Fibroblast of skin of right quadriceps (primary cell): ENCODE measurements around the gene TUBA1C.
"Not testable (repeated sequence)": the region's sequence is repeated elsewhere in the genome, so short reads cannot be mapped to it uniquely, and the experiment has no call there.

Experiments used
- DNase-seq: peaks from one replicate; pipeline ENCODE4 v3.0.0-alpha.2; 2013

The TUBA1C gene

DNA sequence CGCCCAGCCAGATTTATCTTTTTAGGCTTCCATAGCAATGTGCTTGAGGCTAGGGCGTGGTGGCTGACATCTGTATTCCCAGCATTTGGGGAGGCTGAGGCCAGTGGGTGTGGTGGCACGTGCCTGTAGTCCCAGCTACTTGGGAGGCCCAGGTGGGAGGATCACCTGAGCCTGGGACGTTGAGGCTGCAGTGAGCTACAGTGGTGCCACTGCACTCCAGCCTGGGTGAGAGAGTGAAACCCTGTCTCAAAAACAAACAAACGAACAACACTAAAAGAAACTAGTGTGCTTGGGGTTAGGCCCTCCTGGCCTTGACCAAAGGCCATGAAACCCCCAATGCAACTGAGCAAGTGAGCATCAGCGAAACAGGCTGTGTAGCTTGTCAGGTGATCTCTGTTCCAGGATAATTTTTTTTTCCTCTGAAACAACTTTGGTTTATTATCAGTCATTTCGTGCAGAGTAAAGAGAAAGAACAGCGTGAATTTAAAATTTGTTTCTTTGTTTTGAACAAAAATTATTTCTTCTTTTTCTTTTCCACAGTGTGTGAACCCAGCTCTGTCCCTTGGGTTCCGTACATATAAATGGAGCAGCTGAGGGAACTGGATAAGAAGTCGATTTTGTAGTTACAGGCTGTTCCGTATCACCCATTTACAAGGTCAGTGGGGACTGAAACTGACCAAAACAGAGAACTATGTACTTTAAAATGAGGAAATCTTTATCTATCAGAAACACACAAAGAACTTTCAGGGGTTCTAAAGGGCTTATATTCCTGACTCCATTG lies 8.8 kb upstream of the TUBA1C start:
- no peak for DNase-seq

DNA sequence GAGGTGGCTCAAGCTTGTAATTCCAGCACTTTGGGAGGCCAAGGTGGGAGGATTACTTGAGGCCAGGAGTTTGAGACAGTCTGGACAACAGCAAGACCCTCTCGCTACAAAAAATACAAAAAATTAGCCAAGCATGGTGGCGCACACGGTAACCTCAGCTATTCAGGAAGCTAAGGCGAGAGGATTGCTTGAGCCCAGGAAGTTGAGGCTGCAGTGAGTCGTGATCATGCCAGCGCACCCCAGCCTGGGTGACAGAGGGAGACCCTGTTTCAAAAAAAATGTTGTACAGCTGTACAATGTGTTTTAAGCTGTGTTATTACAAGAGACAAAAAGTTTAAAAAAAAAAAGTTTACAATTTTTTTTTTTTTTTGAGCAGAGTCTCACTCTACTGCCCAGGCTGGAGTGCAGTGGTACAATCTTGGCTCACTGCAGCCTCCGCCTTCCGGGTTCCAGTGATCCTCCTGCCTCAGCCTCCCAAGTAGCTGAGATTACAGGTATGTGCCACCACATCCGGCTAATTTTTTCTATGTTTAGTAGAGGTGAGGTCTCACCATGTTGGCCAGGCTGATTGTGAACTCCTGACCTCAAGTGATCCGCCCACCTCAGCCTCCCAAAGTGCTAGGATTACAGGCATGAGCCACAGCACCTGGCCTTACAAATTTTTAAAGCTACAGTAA lies 7.2 kb upstream of the TUBA1C start:
- DNase-seq: not testable (repeated sequence)

DNA sequence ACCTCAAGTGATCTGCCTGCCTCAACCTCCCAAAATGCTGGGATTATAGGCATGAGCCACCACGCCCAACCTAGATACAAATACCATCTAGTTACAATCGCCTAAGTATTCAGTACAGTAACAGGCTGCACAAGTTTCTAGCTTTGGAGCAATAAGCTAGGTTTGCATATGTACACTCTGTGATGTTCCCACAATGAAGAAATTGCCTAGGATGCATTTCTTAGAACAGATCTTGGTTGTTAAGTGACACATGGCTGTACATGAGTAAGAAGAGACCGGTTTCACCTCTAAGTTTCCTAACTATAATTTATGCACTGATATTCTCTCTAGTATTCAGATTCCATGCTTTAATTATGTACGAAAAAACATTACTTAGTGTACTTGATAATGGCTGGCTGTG lies 5.4 kb upstream of the TUBA1C start:
- no peak for DNase-seq

DNA sequence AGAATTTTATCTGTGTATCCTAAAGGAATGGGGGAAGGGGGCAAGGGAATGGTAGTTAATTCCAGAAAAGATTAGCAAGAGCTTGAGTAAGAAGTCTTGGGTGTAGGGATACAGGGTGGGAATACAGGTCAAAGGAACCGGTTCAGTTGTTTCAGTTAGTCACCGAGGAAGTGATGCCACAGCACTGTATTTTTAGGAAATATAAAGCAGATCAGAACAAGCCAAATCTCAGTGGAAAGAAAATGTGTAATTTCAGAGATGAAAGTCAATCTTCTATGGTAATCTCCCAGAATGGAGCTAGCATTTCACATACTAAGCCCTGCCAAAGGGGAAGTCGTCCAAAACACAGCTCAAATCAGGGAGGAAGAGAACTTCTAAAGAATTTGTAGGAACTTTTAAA lies 4.7 kb upstream of the TUBA1C start:
- peak; percentile 71 for DNase-seq

DNA sequence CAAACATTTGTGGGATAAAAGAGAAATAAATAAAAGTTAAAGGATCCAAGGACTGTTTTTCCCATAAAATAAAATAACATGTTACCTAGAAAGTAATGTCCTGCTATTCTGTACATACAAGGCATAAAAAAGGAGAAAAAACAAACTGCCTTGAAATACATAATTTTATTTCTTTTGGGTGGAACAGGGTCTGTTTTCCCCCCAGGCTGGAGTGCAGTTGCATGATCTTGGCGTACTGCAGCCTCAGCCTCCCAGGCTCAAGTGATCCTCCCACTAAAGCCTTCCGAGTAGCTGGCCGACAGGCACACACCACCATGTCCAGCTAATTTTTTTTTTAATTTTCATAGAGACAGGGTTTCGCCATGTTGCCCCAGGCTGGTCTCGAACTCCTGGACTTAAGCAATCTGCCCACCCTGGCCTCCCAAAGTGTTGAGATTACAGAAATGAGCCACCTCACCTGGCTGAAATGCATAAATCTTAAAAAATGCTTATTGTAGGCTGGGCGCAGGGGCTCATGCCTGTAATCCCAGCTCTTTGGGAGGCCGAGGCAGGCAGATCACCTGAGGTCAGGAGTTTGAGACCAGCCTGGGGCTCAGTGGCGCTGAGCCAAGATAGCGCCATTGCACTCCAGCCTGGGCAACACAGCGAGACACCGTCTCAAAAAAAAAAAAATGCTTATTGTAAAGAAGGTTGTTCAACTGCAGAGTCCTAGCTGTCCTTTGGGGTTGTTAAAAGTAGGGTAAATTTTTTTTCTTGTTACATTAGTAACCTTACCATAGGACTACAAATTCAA lies 4.1 kb upstream of the TUBA1C start:
- no peak for DNase-seq

DNA sequence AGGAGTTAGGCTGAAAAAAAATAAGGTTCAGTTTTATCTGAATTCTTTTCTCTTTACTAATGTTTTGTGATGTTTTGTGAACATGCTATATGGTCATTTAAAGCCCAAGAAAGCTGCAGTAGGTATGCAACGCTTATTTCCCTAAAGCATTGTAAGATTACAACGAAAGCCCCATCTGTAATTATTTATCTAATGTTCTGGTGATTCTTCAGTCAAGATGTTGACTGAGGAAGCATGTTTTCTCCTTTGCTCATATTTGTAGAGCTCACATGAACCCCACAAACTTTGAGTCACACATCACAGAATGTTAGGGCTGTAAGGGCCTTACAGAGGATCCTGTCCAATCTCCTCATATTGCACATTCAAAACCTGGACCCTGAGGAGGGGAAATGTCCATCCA lies 3.2 kb upstream of the TUBA1C start:
- DNase-seq: peak; percentile 80

DNA sequence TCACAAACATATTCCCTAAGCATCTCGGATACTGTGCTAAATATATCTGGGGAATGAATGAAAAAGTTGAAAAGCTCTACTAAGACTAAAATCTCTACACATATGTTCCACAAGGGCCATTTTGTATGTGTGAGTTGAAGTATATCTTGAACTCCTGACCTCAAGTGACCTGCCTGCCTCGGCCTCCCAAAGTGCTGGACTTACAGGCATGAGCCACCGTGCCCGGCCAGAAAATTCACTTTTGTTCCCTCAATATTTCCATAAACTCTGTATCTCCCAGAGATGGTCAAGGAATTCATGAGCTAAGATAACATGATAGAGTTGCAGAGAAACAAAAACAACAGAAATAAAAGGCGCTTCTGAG lies 1.5 kb upstream of the TUBA1C start:
- no peak for DNase-seq

DNA sequence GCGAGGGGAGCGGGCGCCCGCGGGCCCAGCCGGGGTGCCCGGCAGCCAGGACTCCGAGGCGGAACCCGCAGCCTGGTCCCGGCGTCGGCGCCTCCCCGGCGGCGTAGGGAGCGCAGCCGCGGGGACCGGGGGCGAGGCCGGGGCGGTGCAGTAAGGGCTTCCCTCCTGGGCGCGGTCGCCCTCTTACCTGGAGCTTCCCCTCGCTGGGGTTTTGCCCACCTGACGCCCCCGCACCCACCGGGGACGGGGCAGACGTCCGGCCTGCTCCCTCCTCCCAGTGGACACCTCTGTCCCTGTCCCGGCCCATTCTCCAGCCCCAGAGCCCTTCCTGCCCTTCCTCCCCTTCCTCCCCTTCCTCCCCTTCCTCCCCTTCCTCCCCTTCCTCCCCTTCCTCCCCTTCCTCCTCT lies 413 bp upstream of the TUBA1C start:
- no peak for DNase-seq

DNA sequence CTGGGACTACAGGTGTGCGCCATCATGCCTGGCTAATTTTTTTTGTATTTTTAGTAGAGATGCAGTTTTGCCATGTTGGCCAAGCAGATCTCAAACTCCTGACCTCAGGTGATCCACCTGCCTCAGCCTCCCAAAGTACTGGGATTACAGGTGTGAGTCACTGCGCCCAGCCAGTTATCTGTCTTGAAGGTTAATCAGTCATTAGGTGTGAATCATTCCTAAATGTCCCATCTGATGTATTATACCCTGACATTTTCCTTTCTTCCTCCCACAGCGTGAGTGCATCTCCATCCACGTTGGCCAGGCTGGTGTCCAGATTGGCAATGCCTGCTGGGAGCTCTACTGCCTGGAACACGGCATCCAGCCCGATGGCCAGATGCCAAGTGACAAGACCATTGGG lies 4.3 kb downstream of the TUBA1C start:
- DNase-seq: not testable (repeated sequence)

DNA sequence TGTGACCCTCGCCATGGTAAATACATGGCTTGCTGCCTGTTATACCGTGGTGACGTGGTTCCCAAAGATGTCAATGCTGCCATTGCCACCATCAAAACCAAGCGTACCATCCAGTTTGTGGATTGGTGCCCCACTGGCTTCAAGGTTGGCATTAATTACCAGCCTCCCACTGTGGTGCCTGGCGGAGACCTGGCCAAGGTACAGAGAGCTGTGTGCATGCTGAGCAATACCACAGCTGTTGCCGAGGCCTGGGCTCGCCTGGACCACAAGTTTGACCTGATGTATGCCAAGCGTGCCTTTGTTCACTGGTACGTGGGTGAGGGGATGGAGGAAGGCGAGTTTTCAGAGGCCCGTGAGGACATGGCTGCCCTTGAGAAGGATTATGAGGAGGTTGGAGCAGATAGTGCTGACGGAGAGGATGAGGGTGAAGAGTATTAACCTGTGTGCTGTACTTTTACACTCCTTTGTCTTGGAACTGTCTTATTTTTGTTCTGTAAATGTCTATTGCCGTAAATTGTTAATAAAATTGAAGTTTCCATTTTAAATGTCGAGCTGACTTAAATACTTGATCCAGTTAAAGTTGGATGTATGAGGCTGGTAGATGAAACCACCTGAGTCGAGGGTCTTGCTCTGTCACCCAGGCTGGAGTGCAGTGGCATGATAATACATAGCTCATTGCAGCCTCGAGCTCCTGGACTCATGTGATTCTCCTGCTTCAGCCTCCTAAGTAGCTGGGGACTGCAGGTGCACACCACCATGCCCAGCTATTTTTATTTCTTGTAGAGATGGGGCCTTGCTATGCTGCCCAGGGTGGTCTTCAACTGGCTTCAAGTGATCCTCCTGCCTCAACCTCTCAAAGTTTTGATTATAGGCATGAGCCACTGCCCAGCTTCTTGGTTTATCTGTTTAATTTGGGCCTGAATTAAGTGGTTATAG lies 8.2 kb downstream of the TUBA1C start:
- no peak for DNase-seq

DNA sequence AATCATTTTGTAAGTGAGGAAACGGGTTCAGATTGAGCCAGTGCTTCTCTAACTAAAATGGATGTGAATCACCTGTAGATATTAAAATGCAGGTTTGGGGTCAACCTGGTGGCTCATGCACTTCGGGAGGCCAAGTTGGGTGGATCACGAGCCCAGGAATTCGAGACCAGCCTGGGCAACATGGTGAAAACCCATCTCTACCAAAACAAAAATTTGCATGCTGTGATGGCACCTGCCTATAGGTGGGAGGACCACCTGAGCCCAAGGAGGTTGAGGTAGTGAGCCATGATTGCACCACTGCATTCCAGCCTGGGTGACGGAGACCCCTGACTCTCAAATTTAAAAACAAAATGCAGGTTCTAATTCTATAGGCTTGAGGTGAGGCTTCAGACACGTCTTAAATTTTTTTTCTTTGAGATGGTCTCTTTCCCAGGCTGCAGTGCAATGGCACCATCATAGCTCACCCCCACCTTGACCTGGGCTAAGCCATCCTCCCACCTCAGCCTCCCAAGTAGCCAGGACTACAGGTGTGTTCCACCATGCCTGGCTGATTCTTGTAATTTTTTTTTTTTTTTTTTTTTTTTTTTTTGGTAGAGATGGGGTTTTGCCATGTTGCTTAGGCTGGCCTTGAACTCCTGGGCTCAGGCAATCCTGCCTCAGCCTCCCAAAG lies 9.0 kb downstream of the TUBA1C start:
- DNase-seq: no peak

DNA sequence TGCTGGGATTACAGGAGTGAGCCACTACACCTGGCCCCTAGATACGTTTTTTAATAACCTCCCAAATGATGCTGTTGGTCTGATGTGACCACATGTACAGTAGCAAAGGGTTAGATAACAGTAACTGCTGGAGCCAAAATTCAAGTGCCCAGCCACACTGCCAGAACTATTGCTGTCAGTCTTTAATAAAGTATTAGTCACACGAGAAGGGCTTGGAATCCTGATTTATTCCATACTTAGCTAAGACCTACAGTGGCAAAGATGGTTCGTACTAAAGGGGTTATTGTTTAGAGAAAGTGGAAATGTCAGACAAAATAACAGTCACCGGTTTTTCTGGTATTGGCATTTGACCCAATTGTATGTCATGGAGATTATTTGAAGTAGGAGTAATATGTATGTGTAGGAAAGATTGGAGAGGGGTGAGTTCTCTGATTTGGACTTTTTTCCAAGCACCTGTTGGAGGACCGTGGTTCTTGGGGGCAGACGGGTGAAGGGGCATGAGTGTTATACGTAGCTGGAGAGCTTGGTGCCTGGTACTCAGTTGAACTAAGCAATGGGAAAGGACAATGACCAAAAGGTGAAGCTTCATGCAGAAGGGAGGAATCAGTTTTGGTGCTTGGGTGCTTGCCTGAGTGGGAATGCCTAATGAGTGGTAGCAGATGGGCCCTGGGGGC lies 9.7 kb downstream of the TUBA1C start:
- no peak for DNase-seq

DNA sequence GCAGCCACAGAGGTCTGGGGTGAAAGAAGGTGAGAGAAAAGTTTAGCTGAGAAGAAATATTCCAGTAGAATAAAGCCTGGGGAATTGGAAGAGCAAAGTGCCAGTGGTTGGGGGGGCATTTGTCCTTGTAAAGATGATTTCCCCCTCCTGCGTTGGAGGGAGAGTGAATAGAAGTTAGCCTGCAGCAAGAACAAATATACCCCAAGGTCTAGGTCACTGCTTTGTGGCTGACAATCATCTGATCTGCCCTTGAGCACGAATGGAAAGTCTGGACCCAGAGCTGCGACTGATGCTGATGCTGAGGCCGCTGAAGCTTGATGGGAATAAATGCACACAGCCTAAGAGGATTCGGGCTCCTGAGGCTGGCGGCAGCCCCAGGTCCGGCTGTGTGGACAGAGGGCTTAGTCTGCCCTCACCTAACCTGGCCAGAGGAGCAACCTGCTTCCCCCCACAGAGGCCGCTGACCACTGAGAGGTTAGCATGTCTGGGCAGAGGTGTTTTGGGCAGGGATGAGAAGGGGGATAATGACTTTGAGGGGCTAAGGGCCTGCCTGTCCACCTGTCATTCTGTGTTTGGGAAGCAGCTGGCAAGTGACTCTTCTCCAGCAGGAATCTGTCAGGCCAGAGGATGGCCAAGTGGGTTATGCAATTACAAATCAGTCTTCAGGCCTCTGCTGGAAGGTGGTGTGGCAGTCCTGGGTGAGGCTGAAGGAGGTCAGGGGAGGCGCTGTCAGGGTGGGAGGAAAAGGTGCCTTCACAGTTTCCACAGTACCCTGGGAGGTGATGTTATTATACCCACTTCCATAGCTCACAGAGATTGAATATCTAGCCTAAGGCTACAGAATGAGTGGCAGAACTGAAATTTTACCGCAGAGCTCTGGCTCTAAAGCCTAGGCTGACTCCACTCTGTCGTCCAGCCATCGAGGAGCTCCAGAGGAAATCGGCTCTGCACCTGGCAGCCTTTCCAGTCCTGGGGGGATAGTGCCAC lies 11.7 kb downstream of the TUBA1C start:
- no peak for DNase-seq

DNA sequence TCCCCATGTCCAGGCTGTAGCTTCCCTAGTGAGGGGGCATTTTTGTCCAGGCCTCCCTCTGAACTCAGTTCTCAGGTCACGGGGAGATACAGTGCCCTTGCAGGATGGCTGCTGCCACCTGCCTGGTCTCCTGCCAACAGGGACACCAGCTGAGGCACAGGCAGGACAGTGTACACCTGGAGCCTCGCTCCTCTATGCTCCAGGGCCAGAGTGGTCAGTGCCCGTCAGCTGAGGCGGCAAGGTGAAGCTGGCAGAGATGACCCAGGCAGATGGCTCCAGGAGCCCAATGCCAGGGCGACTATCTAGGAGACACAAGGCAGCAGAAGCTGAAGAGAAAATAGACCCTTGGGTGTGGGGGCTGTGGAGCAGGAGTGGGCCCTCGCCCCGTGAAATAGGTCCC lies 12.6 kb downstream of the TUBA1C start:
- no peak for DNase-seq

DNA sequence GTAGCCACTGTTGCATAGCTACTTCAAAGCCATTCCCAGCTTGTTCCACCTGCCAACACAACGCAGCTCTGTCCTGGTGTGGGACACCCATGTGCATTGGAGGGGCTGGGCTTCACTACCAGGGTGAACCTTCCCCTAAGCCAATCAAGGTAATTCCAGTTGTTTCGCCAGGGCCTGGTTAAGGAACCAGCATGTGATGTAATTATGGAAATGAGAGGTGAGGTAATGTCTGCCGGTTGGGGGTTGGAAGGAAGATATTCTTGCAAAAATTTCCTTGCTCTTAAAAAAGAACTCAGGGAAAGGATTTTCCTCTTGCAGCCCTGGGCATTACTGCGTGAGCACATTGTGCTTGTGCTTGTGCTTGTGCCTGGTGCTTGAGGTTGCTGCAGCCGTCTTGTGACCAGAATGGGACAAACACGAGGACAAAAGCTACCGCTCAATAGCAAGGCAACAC lies 14.9 kb downstream of the TUBA1C start:
- no peak for DNase-seq

DNA sequence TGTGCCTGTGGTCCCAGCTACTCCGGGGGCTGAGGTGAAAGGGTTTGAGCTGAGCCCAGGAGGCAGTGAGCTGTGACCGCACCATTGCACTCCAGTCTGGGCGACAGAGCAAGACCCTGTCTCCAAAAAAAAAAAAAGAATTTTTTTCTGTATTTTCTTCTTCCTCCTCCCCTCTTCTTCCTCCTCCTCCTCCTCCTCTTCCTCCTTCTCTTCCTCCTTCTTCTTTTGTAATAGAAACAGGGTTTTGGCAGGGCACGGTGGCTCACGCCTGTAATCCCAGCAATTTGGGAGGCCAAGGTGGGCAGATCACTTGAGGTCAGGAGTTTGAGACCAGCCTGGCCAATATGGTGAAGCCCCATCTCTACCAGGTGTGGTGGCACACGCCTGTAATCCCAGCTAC lies 15.7 kb downstream of the TUBA1C start:
- not testable (repeated sequence) for DNase-seq

DNA sequence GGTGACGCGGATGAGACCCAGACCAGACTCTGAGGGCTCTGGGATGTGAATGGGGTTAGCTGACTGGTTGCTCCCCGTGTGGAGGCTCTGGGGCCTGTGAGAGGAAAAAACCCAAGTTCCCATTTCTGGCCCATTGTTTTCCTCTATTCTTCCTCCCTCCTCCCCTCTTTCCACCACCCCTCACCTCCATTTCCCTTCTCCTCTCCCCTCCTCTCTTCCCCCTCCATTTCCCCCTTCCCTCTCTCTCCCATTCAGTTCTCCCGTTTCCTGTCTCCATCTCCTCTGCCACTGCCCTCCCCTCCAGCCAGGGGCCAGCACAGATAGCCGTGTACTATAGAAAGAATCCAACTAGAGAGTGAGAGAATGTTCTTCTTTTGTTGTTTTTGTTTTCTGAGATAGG lies 17.4 kb downstream of the TUBA1C start:
- no peak for DNase-seq

DNA sequence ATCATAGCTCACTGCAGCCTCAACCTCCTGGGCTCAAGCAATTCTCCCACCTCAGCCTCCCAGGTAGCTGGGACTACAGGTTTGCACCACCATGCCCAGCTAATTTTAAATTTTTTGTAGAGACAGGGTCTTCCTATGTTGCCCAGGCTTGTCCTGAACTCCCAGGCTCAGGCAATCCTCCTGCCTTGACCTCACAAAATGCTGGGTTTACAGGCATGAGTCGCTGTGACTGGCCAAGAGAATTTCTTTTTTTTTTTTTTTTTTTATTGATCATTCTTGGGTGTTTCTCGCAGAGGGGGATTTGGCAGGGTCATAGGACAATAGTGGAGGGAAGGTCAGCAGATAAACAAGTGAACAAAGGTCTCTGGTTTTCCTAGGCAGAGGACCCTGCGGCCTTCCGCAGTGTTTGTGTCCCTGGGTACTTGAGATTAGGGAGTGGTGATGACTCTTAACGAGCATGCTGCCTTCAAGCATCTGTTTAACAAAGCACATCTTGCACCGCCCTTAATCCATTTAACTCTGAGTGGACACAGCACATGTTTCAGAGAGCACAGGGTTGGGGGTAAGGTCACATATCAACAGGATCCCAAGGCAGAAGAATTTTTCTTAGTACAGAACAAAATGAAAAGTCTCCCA lies 18.0 kb downstream of the TUBA1C start:
- not testable (repeated sequence) for DNase-seq

DNA sequence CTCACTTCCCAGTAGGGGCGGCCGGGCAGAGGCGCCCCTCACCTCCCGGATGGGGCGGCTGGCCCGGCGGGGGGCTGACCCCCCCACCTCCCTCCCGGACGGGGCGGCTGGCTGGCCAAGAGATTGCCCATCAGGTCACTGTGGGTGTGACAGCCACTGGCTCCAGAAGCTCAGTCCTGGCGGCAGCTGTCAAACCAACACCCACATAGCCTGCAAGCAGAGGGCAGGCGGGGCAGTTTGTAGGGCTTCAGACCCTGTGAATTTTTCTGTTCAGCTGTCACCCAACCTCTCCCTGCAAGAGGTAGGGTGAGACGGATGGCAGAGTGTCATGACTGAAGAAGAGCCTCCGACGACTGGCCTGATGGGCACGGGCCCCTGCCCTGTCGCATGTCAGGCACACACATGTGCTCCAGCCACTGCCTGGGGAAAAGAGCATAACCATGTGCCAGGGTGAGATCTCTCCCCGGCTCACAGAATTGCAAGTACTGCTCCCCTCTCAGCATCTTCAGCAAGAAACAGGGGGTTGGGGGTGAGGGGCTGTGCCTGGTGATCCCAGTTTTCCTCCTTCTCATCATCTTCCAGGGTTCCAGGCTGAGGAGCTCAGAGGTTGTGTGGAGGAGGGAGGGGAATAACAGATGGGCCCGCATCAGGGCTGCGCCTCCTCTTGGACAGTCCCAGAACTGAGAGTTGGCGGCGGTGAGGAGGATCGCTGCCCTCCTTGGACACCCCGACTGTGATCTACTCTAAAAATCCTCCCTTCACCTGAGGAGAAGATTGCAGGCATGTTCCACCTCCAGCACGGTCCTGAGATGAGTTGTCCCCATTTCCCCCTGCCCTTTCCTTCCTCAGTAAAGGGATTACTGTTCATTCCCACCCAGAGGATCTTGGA lies 18.9 kb downstream of the TUBA1C start:
- DNase-seq: no peak
